Endothelial cell of umbilical vein (primary cell): ENCODE data around the gene LSMEM2. TPM values are rescaled to one million over a fixed set of nuclear protein-coding genes. Genes with fewer than 3 reads are reported as not detected.

ENCODE experiments used
- BruUV-seq: library from RNA; stranded (reverse); fragments of 400-500 nt; replicated peaks from 2 replicates; lab custom pipeline; 2021; lab: Mats Ljungman, UMichigan
- CTCF ChIA-PET: fragments of 300-600, 350-600 bp; sonication (Branson Sonifier 250); formaldehyde crosslinking; loops from one replicate; lab custom pipeline; 2021; ENCODE audit warnings: antibody characterized with exemption, inconsistent platforms; lab: Charles Lee
- POLR2A ChIA-PET: fragments of 300-600, 350-600 bp; sonication (Branson Sonifier 250); formaldehyde crosslinking; loops from one replicate; lab custom pipeline; 2021; ENCODE audit warnings: antibody characterized with exemption, inconsistent platforms; lab: Charles Lee
- DNase-seq: peaks from one replicate; pipeline ENCODE4 v3.0.0-alpha.2; 2011; ENCODE audit warnings: low read depth, low spot score
- FAIRE-seq: peaks from 2 replicates; lab custom pipeline; 2011; peaks lifted over from hg19 to GRCh38; lab: Jason Lieb, UNC
- H2AFZ ChIP-seq: 2 replicates; pipeline ENCODE4 v1.6.0; 2012; ENCODE audit warnings: low read depth, low read length, control low read depth, inconsistent platforms
- H3K27ac ChIP-seq: 2 replicates; pipeline ENCODE4 v1.5.1; 2011; ENCODE audit warnings: low read depth, mild to moderate bottlenecking, control low read depth, low read length, moderate library complexity; ENCODE audit not compliant: insufficient read depth
- H3K27me3 ChIP-seq, 2 experiments: 2 replicates each; pipeline versions ENCODE4 v1.6.0 to v1.6.1; 2011; ENCODE audit warnings: low read length in 2 of 2, mixed read lengths in 1 of 2; ENCODE audit not compliant: control insufficient read depth in 2 of 2, insufficient read depth in 2 of 2
- H3K36me3 ChIP-seq, 2 experiments: 2 replicates in 1 of 2; 3 replicates in 1 of 2; pipeline ENCODE4 v1.5.1; 2011; ENCODE audit warnings: low read length in 2 of 2, mild to moderate bottlenecking in 1 of 2, moderate library complexity in 1 of 2; ENCODE audit not compliant: control insufficient read depth in 2 of 2, insufficient read depth in 2 of 2; ENCODE audit errors: extremely low read depth in 1 of 2
- H3K4me1 ChIP-seq: 3 replicates; pipeline ENCODE4 v1.5.1; 2011; ENCODE audit warnings: mild to moderate bottlenecking, low read length; ENCODE audit not compliant: control insufficient read depth, insufficient read depth; ENCODE audit errors: extremely low read depth
- H3K4me2 ChIP-seq: 2 replicates; pipeline ENCODE4 v1.6.1; 2011; ENCODE audit warnings: low read length, control low read depth, mixed read lengths; ENCODE audit not compliant: insufficient read depth
- H3K4me3 ChIP-seq, 3 experiments: fragments of 200-600 bp in 1 of 3; sonication (generic), shearing (Covaris generic) in 1 of 3; replicated peaks in 1 of 3; 2 replicates each; pipeline ENCODE4 v1.5.1; 2011 to 2016; ENCODE audit warnings: control low read depth in 3 of 3, low read length in 3 of 3, mild to moderate bottlenecking in 2 of 3, inconsistent platforms in 1 of 3, low read depth in 1 of 3, moderate library complexity in 1 of 3; ENCODE audit not compliant: insufficient read depth in 1 of 3
- H3K79me2 ChIP-seq: 2 replicates; pipeline ENCODE4 v1.6.0; 2012; ENCODE audit warnings: low read length, inconsistent platforms; ENCODE audit not compliant: control insufficient read depth, insufficient read depth
- H3K9ac ChIP-seq: replicated peaks from 2 replicates; pipeline ENCODE3; 2011; ENCODE audit warnings: low read length, control low read depth; ENCODE audit not compliant: insufficient read depth; ENCODE audit errors: extremely low read depth
- H3K9me1 ChIP-seq: replicated peaks from 3 replicates; pipeline ENCODE4 v1.6.0; 2011; ENCODE audit warnings: mild to moderate bottlenecking, low read length; ENCODE audit not compliant: control insufficient read depth, insufficient read depth; ENCODE audit errors: extremely low read depth
- H3K9me3 ChIP-seq: replicated peaks from 2 replicates; pipeline ENCODE4 v1.5.1; 2012; ENCODE audit warnings: low read length, inconsistent platforms; ENCODE audit not compliant: control insufficient read depth, insufficient read depth
- H4K20me1 ChIP-seq: replicated peaks from 2 replicates; pipeline ENCODE3; 2011; ENCODE audit warnings: mild to moderate bottlenecking, low read length; ENCODE audit not compliant: control insufficient read depth, insufficient read depth; ENCODE audit errors: extremely low read depth
- CTCF ChIP-seq, 2 donors: IDR thresholded peaks; 1 replicate in 1 of 2; 2 replicates in 1 of 2; pipeline ENCODE4 v1.5.1; 2011; ENCODE audit warnings: low read length in 2 of 2, mild to moderate bottlenecking in 2 of 2, moderate library complexity in 2 of 2, control low read depth in 1 of 2, inconsistent platforms in 1 of 2, low read depth in 1 of 2; ENCODE audit not compliant: insufficient read depth in 1 of 2; ENCODE audit errors: extremely low read depth in 1 of 2
- EZH2 ChIP-seq: IDR thresholded peaks from 2 replicates; pipeline ENCODE4 v1.6.1; 2012; ENCODE audit warnings: borderline replicate concordance, low read depth, mild to moderate bottlenecking, moderate library complexity, low read length, inconsistent platforms; ENCODE audit not compliant: severe bottlenecking
- FOS ChIP-seq: IDR thresholded peaks from 2 replicates; pipeline ENCODE4 v1.6.1; 2011; ENCODE audit warnings: mild to moderate bottlenecking, low read length, moderate library complexity, borderline replicate concordance; ENCODE audit not compliant: insufficient read depth
- GATA2 ChIP-seq: IDR thresholded peaks from 2 replicates; pipeline ENCODE4 v1.7.0; 2011; ENCODE audit warnings: low read depth, mild to moderate bottlenecking, moderate library complexity, mixed read lengths, low read length; ENCODE audit not compliant: insufficient read length, insufficient read depth
- JUN ChIP-seq: IDR thresholded peaks from 2 replicates; pipeline ENCODE4 v1.6.1; 2011; ENCODE audit warnings: borderline replicate concordance, low read depth; ENCODE audit not compliant: insufficient read length, insufficient read depth
- MAX ChIP-seq: IDR thresholded peaks from 2 replicates; pipeline ENCODE4 v1.6.1; 2011; ENCODE audit not compliant: insufficient read depth, insufficient read length
- MYC ChIP-seq: IDR thresholded peaks from one replicate; pipeline ENCODE4 v1.6.1; 2011; ENCODE audit warnings: mild to moderate bottlenecking, low read depth, low read length
- POLR2A ChIP-seq: IDR thresholded peaks from 2 replicates; pipeline ENCODE4 v1.6.1; 2012; ENCODE audit warnings: low read depth, mild to moderate bottlenecking, control low read depth, low read length
- POLR2AphosphoS5 ChIP-seq: IDR thresholded peaks from 2 replicates; pipeline ENCODE4 v1.6.1; 2012; ENCODE audit warnings: low read depth, mild to moderate bottlenecking, control low read depth, low read length, moderate library complexity; ENCODE audit not compliant: insufficient read depth
- dilution Hi-C: fragments of 300-500 bp; cut with MboI; formaldehyde crosslinking; loops from one replicate; pipeline ENCODE4 v1.15.0; 2019; ENCODE audit warnings: low sequenced_read_pairs; ENCODE audit not compliant: extremely low pct_ligation_motif_present
- intact Hi-C: fragments of 100-400 bp; cut with micrococcal nuclease; formaldehyde crosslinking; loops from one replicate; pipeline ENCODE4 v1.10.0; 2022
- polyA plus RNA-seq, 4 experiments: library from polyadenylated mRNA; depleted of rRNA in 3 of 4; stranded (reverse) in 3 of 4; unstranded in 1 of 4; fragments of >200 nt; gene quantifications; 2 replicates each; pipeline versions ENCODE4 v1.2.1 to v1.2.3, GENCODE V29; 2011 to 2012; ENCODE audit warnings: missing spikeins in 1 of 4
- total RNA-seq: library from RNA; stranded (reverse); gene quantifications from 2 replicates; pipeline ENCODE4 v1.2.3, GENCODE V29; 2021

The LSMEM2 gene
- total and polyA plus RNA-seq, 2 donors (not counting 3 experiments of a cell fraction or from before 2014, with no cell fraction given) = not detected

GRCh38 chr3:50258979-50259378 is 19.9 kb upstream of the LSMEM2 start:
- H4K20me1 ChIP-seq = no peaks in the 10 kb centered on the region
- intact Hi-C loops = no loop called here
- peaks cover 23% of the 10 kb centered on the region for H3K79me2 ChIP-seq
- FAIRE-seq (no peak), DNase-seq (no peak)
- TSS peak; percentile 79 for BruUV-seq
- H3K4me3 ChIP-seq = no peak overlapping the region
- H3K36me3 ChIP-seq = peaks cover 14 to 37% of the 10 kb centered on the region in 2 experiments
- no peaks in the 10 kb centered on the region for H3K9me3 ChIP-seq
- no peaks in the 10 kb centered on the region for H3K27me3 ChIP-seq
- H3K27ac ChIP-seq = no peak overlapping the region
- ChIA-PET CTCF (interaction anchor here (1.9 to 8.6 kb wide), 6 partner anchors 8 to 65 kb away, joined by 12 to 98 read pairs (median 26); partner anchors contain the start of gene GNAT1), POLR2A (interaction anchor here (0.6 to 2.1 kb wide), 3 partner anchors 16 to 62 kb away, joined by 3 to 11 read pairs (median 3); no protein-coding TSS in a partner anchor)
- no peak overlapping the region for H2AFZ ChIP-seq
- dilution Hi-C loops = no loop called here
- H3K9me1 ChIP-seq = no peaks in the 10 kb centered on the region
- H3K9ac ChIP-seq = no peak overlapping the region
- no peak overlapping the region for H3K4me2 ChIP-seq
- TF ChIP-seq JUN (no peak), MYC (no peak), CTCF (IDR thresholded peaks at IDR 0.05; ENCODE audit: extremely low read depth in 1 of 2, insufficient read depth in 1 of 2, low read depth in 1 of 2, low read length in 2 of 2) (no peak), MAX (no peak), POLR2A (no peak), POLR2AphosphoS5 (no peak), FOS (no peak), EZH2 (no peak), GATA2 (no peak)
- peaks cover 40% of the 10 kb centered on the region for H3K4me1 ChIP-seq
